Adipocyte (in vitro differentiated cells): Measurements from ENCODE around the gene RASSF3.

Experiments used
- DNase-seq: peaks from one replicate; pipeline ENCODE4 v3.0.0-alpha.2; 2015; ENCODE audit warnings: low read depth
- H3K27me3 ChIP-seq: replicated peaks from 2 replicates; pipeline ENCODE4 v1.7.0; 2013; ENCODE audit warnings: mild to moderate bottlenecking, low read length, moderate library complexity; ENCODE audit not compliant: control insufficient read depth, insufficient read depth
- H3K36me3 ChIP-seq: 2 replicates; pipeline ENCODE4 v1.7.0; 2013; ENCODE audit warnings: low read length, mild to moderate bottlenecking, moderate library complexity; ENCODE audit not compliant: control insufficient read depth, insufficient read depth, severe bottlenecking
- H3K4me1 ChIP-seq: 2 replicates; pipeline ENCODE4 v1.7.0; 2013; ENCODE audit warnings: mild to moderate bottlenecking, low read length, moderate library complexity; ENCODE audit not compliant: control insufficient read depth, insufficient read depth
- H3K4me3 ChIP-seq: 2 replicates; pipeline ENCODE4 v1.7.0; 2013; ENCODE audit warnings: mild to moderate bottlenecking, low read length, moderate library complexity
- H3K9ac ChIP-seq: 2 replicates; pipeline ENCODE4 v1.7.0; 2013; ENCODE audit warnings: mild to moderate bottlenecking, low read length, moderate library complexity
- H3K9me3 ChIP-seq: 2 replicates; pipeline ENCODE4 v1.7.0; 2013; ENCODE audit warnings: mild to moderate bottlenecking, low read length, moderate library complexity; ENCODE audit not compliant: control insufficient read depth

Gene RASSF3

DNA sequence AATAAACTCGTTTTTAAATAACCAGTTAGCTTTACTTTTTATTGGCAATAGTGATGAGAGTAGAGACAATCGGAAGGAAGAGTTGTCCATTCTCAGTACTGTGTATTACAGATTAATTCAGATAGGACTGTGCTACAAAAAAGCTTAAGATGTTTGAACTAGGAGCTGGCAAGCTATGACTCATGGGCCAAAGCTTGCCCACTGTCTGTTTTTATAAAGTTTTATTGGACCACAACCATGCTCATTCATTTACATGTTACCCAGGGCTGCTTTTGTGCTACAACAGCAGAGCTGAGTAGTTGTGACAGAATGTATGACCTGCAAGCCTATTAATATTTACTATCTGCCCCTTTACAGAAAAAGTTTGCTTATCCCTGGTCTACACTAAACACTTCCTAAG, 129.5 kb downstream of the RASSF3 start:
- no peaks in the 10 kb centered on the region for H3K9me3 ChIP-seq
- H3K36me3 ChIP-seq = peaks cover 93% of the 10 kb centered on the region
- no peak overlapping the region for H3K4me3 ChIP-seq
- no peaks in the 10 kb centered on the region for H3K27me3 ChIP-seq
- peaks cover 6% of the 10 kb centered on the region for H3K4me1 ChIP-seq
- H3K9ac ChIP-seq = no peak overlapping the region
- DNase-seq = no peak

DNA sequence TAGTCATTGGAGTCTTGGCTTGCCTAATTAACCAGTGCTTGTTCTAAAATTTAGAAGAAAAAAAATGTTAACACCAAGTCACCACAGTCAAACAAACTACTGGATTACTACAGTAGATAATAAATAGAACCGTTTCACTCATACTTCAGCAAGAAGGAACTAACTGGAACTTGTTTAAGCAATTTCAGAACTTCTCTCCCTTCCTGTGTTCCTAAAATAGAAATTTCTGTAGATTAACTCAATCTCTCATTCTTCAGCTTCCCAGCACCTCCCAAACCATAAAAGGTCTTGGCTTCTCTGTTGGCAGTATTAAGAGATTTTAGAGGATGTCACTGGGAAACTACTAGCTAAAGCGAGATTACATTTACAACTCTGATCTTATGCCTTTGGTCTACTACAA, 130.4 kb downstream of the RASSF3 start:
- Histone ChIP-seq H3K36me3 (peaks cover 86% of the 10 kb centered on the region), H3K9me3 (no peaks in the 10 kb centered on the region), H3K4me1 (peaks cover 8% of the 10 kb centered on the region), H3K4me3 (no peak overlapping the region), H3K27me3 (no peaks in the 10 kb centered on the region), H3K9ac (no peak overlapping the region)
- no peak for DNase-seq

GRCh38 chr12:64742416-64742815, 132.1 kb downstream of the RASSF3 start:
- H3K9ac ChIP-seq = no peak overlapping the region
- H3K9me3 ChIP-seq = no peaks in the 10 kb centered on the region
- no peak overlapping the region for H3K4me3 ChIP-seq
- no peak for DNase-seq
- peaks cover 16% of the 10 kb centered on the region for H3K4me1 ChIP-seq
- H3K27me3 ChIP-seq = no peaks in the 10 kb centered on the region
- H3K36me3 ChIP-seq = peaks cover 73% of the 10 kb centered on the region

- peaks cover 16% of the 10 kb centered on the region for H3K4me1 ChIP-seq
- no peaks in the 10 kb centered on the region for H3K9me3 ChIP-seq
- no peak overlapping the region for H3K9ac ChIP-seq
- no peak overlapping the region for H3K4me3 ChIP-seq
- H3K36me3 ChIP-seq = peaks cover 69% of the 10 kb centered on the region
- H3K27me3 ChIP-seq = no peaks in the 10 kb centered on the region
- DNase-seq = no peak
Measured at GRCh38 chr12:64743206-64743605, 132.9 kb downstream of the RASSF3 start.

- Histone ChIP-seq H3K27me3 (no peaks in the 10 kb centered on the region), H3K36me3 (peaks cover 59% of the 10 kb centered on the region), H3K4me3 (peak overlapping the region; percentile 44), H3K4me1 (peaks cover 16% of the 10 kb centered on the region), H3K9me3 (no peaks in the 10 kb centered on the region), H3K9ac (no peak overlapping the region)
- DNase-seq = peak; percentile 33
Measured at GRCh38 chr12:64744422-64745258, 134.3 kb downstream of the RASSF3 start.

GRCh38 chr12:64745259-64745807, 135.0 kb downstream of the RASSF3 start:
- Histone ChIP-seq H3K9ac (no peak overlapping the region), H3K27me3 (no peaks in the 10 kb centered on the region), H3K4me1 (peaks cover 16% of the 10 kb centered on the region), H3K9me3 (no peaks in the 10 kb centered on the region), H3K36me3 (peaks cover 58% of the 10 kb centered on the region), H3K4me3 (no peak overlapping the region)
- no peak for DNase-seq

DNA sequence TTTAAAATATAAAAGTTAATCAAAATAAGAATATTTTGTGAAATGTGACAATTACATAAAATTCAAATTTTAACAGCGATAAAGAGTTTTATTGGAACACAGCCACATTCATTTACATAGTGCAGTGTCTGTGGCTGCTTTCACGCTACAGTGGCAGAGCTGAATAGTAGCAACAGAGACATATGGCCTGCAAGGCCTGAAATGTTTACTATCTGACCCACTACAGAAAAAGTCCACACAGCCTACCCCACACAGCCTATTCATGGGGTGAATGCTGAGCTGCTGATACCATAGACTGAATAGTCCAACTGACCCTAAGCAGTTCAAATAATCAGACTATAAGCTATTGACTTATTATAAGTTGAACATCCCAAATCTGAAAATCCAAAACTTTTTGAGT, 135.7 kb downstream of the RASSF3 start:
- DNase-seq = no peak
- Histone ChIP-seq H3K27me3 (no peaks in the 10 kb centered on the region), H3K4me3 (no peak overlapping the region), H3K4me1 (peaks cover 16% of the 10 kb centered on the region), H3K9me3 (no peaks in the 10 kb centered on the region), H3K36me3 (peaks cover 58% of the 10 kb centered on the region), H3K9ac (no peak overlapping the region)

GRCh38 chr12:64746663-64747062, 136.4 kb downstream of the RASSF3 start:
- H3K4me3 ChIP-seq = no peak overlapping the region
- peaks cover 16% of the 10 kb centered on the region for H3K4me1 ChIP-seq
- H3K27me3 ChIP-seq = no peaks in the 10 kb centered on the region
- no peak for DNase-seq
- peaks cover 51% of the 10 kb centered on the region for H3K36me3 ChIP-seq
- H3K9ac ChIP-seq = no peak overlapping the region
- no peaks in the 10 kb centered on the region for H3K9me3 ChIP-seq
